Tibial nerve (tissue), 4 donors: ENCODE results near the gene SEMA5A. TPM values are rescaled to one million over a fixed set of nuclear protein-coding genes. Genes with fewer than 3 reads are reported as not detected.

ENCODE experiments used
- DNase-seq, 2 donors: peaks; one replicate each; pipeline ENCODE4 v3.0.0-alpha.2; 2019; ENCODE audit warnings: low spot score in 2 of 2
- H3K27ac ChIP-seq, 4 donors: fragments of 200-600 bp; sonication (generic) in 3 of 4; one replicate each; pipeline ENCODE4 v1.5.1; 2017 to 2019; ENCODE audit warnings: mild to moderate bottlenecking in 1 of 4
- H3K27me3 ChIP-seq, 2 donors: fragments of 200-600 bp; sonication (generic) in 1 of 2; one replicate each; pipeline versions ENCODE4 v1.5.1 to v1.6.0; 2017 to 2019
- H3K36me3 ChIP-seq, 3 donors: fragments of 200-600 bp; sonication (generic); one replicate each; pipeline ENCODE4 v1.5.1; 2018 to 2019
- H3K4me1 ChIP-seq, 4 donors: fragments of 200-600 bp; sonication (generic) in 3 of 4; one replicate each; pipeline ENCODE4 v1.5.1; 2017 to 2019
- H3K4me3 ChIP-seq, 4 donors: fragments of 200-600 bp; sonication (generic) in 3 of 4; one replicate each; pipeline ENCODE4 v1.5.1; 2017 to 2019; ENCODE audit warnings: mild to moderate bottlenecking in 1 of 4, moderate library complexity in 1 of 4
- H3K9me3 ChIP-seq, 4 donors: fragments of 200-600 bp; sonication (generic) in 3 of 4; one replicate each; pipeline ENCODE4 v1.5.1; 2017 to 2019
- EP300 ChIP-seq, 2 donors: sonication (generic); formaldehyde crosslinking; IDR thresholded peaks; one replicate each; pipeline ENCODE4 v1.6.1; 2017; ENCODE audit warnings: antibody characterized with exemption in 2 of 2, mild to moderate bottlenecking in 1 of 2
- POLR2A ChIP-seq, 2 donors: fragments of 450-650 bp; IDR thresholded peaks; one replicate each; pipeline ENCODE4 v1.6.1; 2017; ENCODE audit warnings: antibody characterized with exemption in 2 of 2, mild to moderate bottlenecking in 2 of 2, moderate library complexity in 2 of 2
- WGBS, 2 donors: methylation state at CpG; one replicate each; pipeline ENCODE4 v1.1.5; 2018; 5-methylcytosine and 5-hydroxymethylcytosine counted together
- total RNA-seq, 4 donors: library from RNA; depleted of rRNA; stranded (reverse); fragments of >200 nt; gene quantifications; one replicate each; pipeline ENCODE4 v1.1.0, GENCODE V29; 2016
- TF ChIP-seq, protein P1 (sequence below), 5 experiments: fragments of 200-600 bp in 3 of 5; fragments of 450-650 bp in 2 of 5; sonication (generic) in 3 of 5; IDR thresholded peaks; one replicate each; pipeline ENCODE4 v1.5.1; 2016 to 2019; ENCODE audit warnings: antibody characterized with exemption in 5 of 5, mild to moderate bottlenecking in 3 of 5, moderate library complexity in 2 of 5

SEMA5A gene
- total RNA-seq, 4 donors from 2014 or later = 36.3 to 58.4 (median 52.6) TPM

DNA sequence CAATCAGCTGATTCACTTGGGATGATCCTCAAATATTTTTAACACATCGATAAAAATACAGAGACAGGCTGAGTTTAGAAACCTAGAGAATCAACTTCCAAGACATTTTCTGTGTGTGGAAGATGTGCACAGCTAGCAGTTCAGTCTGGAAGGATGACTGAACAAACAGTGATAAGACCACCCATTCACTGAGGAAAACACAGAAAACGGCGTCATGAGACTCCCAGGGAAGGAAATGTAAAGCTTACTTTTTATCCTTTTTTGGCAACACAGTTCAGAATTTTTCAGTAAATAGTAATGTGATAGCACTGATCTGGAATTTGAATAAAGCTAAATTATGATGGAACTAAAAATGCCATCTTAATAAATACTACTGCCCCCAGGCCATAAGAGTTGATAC, 277.6 kb downstream of the SEMA5A start:
- peaks cover 0 to 30% (median 7%) of the 10 kb centered on the region in 4 donors for H3K4me1 ChIP-seq
- H3K27ac ChIP-seq = no peak overlapping the region
- no peaks in the 10 kb centered on the region for H3K9me3 ChIP-seq
- no peak overlapping the region for H3K4me3 ChIP-seq
- 24 to 26% methylated on average over 3 of the region's 3 CpGs for WGBS, 2 donors
- TF ChIP-seq, protein P1, sequence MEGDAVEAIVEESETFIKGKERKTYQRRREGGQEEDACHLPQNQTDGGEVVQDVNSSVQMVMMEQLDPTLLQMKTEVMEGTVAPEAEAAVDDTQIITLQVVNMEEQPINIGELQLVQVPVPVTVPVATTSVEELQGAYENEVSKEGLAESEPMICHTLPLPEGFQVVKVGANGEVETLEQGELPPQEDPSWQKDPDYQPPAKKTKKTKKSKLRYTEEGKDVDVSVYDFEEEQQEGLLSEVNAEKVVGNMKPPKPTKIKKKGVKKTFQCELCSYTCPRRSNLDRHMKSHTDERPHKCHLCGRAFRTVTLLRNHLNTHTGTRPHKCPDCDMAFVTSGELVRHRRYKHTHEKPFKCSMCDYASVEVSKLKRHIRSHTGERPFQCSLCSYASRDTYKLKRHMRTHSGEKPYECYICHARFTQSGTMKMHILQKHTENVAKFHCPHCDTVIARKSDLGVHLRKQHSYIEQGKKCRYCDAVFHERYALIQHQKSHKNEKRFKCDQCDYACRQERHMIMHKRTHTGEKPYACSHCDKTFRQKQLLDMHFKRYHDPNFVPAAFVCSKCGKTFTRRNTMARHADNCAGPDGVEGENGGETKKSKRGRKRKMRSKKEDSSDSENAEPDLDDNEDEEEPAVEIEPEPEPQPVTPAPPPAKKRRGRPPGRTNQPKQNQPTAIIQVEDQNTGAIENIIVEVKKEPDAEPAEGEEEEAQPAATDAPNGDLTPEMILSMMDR (IDR thresholded peaks at IDR 0.05) = no peak
- TF ChIP-seq EP300 (IDR thresholded peaks at IDR 0.05) (no peak), POLR2A (IDR thresholded peaks at IDR 0.05) (no peak)
- H3K27me3 ChIP-seq = no peaks in the 10 kb centered on the region
- H3K36me3 ChIP-seq = no peaks in the 10 kb centered on the region
- DNase-seq = no peak

DNA sequence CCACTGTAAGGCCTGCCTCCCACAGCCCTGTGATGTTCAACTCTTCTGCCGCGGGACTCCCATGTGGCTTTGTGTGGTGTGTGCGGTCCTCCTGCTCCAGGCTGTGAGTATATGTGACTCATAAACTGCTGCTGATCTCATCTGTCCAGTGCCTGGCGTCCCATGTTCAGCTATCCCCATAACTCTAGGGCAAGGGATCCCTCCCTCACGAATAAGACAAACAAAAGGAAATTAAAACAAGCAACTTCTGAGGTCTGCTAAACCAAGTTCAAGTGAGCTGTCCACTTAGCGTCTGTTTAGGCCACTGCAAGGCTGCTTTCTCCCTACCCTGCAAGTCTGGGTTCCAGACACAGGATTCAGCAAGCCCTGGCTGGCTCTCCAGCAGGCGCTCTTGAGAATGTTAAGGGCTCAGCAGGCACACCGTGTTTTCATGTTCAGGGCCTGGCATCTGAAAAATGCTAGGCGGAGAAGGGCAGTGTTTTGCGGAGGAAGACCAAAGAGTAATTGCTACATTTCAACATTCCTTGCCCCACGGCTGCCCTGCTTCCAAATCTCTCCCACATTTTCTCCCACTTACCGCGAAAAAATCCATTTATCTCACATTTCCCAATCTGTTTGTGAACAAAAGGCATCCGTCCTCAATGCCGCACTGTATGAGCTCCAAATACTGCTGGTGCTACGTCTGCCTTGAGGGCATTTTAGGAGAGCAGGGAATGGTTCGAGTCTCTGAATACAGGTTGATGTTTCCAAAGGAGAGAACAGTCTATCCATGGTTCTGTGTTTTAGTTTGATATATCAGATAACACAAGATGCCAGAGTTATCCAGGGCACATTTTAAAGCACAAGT, 280.2 kb downstream of the SEMA5A start:
- Histone ChIP-seq H3K9me3 (no peaks in the 10 kb centered on the region), H3K36me3 (no peaks in the 10 kb centered on the region), H3K27me3 (no peaks in the 10 kb centered on the region), H3K27ac (peak overlapping the region; percentile 23 to 89 (median 54)), H3K4me3 (no peak overlapping the region), H3K4me1 (peaks cover 0 to 30% (median 7%) of the 10 kb centered on the region in 4 donors)
- WGBS, 2 donors = 45 to 51% methylated on average over 17 of the region's 17 CpGs
- TF ChIP-seq EP300 (IDR thresholded peaks at IDR 0.05) = peak in 1 of 2 donors; percentile 60
- no peak for TF ChIP-seq POLR2A (IDR thresholded peaks at IDR 0.05)
- no peak for DNase-seq

DNA sequence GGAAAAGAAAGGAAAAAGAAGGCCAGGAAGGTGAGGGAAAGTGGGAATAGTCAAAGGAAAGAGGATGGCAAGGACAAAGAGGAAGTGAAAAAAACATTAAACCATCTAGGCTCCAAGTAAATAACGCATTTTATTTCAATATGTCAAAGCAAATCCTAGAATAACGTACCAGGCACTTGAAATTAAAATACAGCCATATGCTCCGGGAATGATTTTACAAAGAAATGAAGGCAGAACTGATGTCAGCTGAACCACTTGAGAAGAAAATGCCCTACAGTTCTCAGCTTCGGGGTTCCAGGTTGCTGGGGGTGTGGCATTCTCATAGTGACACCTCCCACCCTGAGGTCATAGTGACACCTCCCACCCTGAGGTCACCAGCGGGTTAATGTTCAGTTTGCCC, 281.6 kb downstream of the SEMA5A start:
- WGBS, 2 donors = 79 to 80% methylated on average over 5 of the region's 5 CpGs
- Histone ChIP-seq H3K36me3 (no peaks in the 10 kb centered on the region), H3K4me1 (peaks cover 0 to 30% (median 7%) of the 10 kb centered on the region in 4 donors), H3K9me3 (no peaks in the 10 kb centered on the region), H3K27me3 (no peaks in the 10 kb centered on the region), H3K4me3 (no peak overlapping the region), H3K27ac (peak overlapping the region in 2 of 4 donors; percentile 75 to 89)
- TF ChIP-seq POLR2A (IDR thresholded peaks at IDR 0.05) = no peak
- TF ChIP-seq, protein P1 (IDR thresholded peaks at IDR 0.05) = no peak
- no peak for TF ChIP-seq EP300 (IDR thresholded peaks at IDR 0.05)
- no peak for DNase-seq

DNA sequence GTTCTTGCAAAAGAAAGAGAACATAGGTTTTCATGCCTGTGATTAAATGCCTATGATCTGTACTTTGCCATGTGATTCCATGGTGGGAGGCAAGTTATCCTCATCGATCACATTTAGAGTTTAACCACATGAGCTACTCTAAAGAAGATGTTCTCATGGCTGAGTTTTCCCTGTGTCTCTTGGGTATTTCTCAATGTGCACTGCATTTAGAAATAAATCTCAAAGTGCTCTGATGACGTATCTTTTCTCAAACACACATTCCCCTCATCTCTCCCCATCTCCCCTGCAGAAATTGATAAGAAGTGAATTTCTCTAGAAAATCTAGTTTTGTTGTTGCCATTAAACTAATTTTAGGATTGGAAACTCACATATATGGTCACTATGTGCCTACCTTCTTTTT, 282.2 kb downstream of the SEMA5A start:
- Histone ChIP-seq H3K4me3 (no peak overlapping the region), H3K27me3 (no peaks in the 10 kb centered on the region), H3K27ac (peak overlapping the region in 2 of 4 donors; percentile 75 to 89), H3K36me3 (no peaks in the 10 kb centered on the region), H3K9me3 (no peaks in the 10 kb centered on the region), H3K4me1 (peaks cover 0 to 30% (median 7%) of the 10 kb centered on the region in 4 donors)
- 77 to 88% methylated on average over 2 of the region's 2 CpGs for WGBS, 2 donors
- DNase-seq = no peak
- TF ChIP-seq, protein P1 (IDR thresholded peaks at IDR 0.05) = no peak
- TF ChIP-seq EP300 (IDR thresholded peaks at IDR 0.05) (no peak), POLR2A (IDR thresholded peaks at IDR 0.05) (no peak)

DNA sequence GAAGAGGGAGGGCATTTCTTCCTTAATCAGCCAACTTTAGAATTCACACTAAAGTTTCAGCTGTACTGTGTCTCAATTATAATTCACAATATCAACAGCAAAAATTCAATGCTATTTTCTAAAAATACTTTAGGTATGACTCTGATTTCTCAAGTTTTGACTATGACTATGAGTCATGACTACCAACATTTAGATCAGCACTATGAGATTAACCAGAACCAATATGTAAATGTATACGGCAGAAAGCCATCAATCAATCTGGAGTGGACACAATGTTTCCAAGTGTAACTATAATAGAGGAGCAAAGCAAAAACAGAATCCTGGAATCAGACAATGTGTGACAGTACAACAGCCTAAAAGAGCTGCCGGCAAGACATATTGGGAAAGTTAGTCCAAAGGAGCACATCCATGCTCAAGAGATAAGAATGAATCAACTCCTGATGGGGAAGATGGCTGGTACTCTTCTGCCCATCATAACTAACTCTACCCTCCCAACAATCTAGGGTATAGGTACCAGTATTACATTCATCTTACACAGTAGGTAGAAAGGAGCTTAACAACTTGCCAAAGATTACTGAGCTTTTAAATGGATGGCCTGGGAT, 294.4 kb downstream of the SEMA5A start:
- Histone ChIP-seq H3K27ac (no peak overlapping the region), H3K36me3 (no peaks in the 10 kb centered on the region), H3K4me3 (no peak overlapping the region), H3K4me1 (no peaks in the 10 kb centered on the region), H3K27me3 (no peaks in the 10 kb centered on the region), H3K9me3 (no peaks in the 10 kb centered on the region)
- WGBS, 2 donors = 93 to 95% methylated on average over 2 of the region's 2 CpGs
- TF ChIP-seq, protein P1 (IDR thresholded peaks at IDR 0.05) = no peak
- TF ChIP-seq EP300 (IDR thresholded peaks at IDR 0.05) = no peak
- no peak for TF ChIP-seq POLR2A (IDR thresholded peaks at IDR 0.05)
- DNase-seq = no peak
